Measurements from ENCODE around the gene GPR171.

- TF ChIP-seq ZNF202 (tag by site-specific recombination; IDR thresholded peaks at IDR 0.05; ENCODE audit: borderline replicate concordance) (no peak), ZNF747 (tag by site-specific recombination; IDR thresholded peaks at IDR 0.05) (no peak), ZNF146 (tag by site-specific recombination; IDR thresholded peaks at IDR 0.05) (no peak)
Measured at GRCh38 chr3:151168269-151169094, 34.5 kb downstream of the GPR171 start.

Data from HEK293 (cell line).